ENCODE data around the gene LRTM2.

LRTM2 gene

GRCh38 chr12:1858456-1858855 lies 38.1 kb downstream of the LRTM2 start:
- no peak overlapping the region for H3K4me3 ChIP-seq (ENCODE audit: control insufficient read depth in 1 of 7, extremely low read depth in 1 of 7, insufficient read depth in 4 of 7, low read depth in 2 of 7, low read length in 6 of 7)
- 99% methylated on average over 6 of the region's 11 CpGs for WGBS (ENCODE audit: insufficient coverage)
- no peaks in the 10 kb centered on the region for H3K36me3 ChIP-seq (ENCODE audit: control insufficient read depth in 4 of 4, insufficient read depth in 4 of 4, low read length in 3 of 4)
- no peaks in the 10 kb centered on the region for H3K4me1 ChIP-seq (ENCODE audit: control extremely low read depth in 1 of 4, control insufficient read depth in 4 of 4, insufficient read depth in 4 of 4, low read length in 3 of 4)
- ChIA-PET CTCF (no interaction called here), POLR2A (interaction anchor here (0.5 kb wide), 1 partner anchor 1068 kb away, joined by 3 read pairs; no protein-coding TSS in a partner anchor)
- peaks cover 0 to 44% (median 32%) of the 10 kb centered on the region in 5 experiments for H3K9me3 ChIP-seq (ENCODE audit: control extremely low read depth in 1 of 5, control insufficient read depth in 4 of 5, insufficient read depth in 2 of 5, low read depth in 1 of 5, low read length in 4 of 5)
- no peak overlapping the region for H3K27ac ChIP-seq (ENCODE audit: insufficient read depth in 1 of 2, low read depth in 1 of 2, low read length in 2 of 2, poor library complexity in 1 of 2, severe bottlenecking in 2 of 2)
- no peak for DNase-seq
- peaks cover 0 to 7% (median 0%) of the 10 kb centered on the region in 5 experiments for H3K27me3 ChIP-seq (replicated peaks in 2 of 5; ENCODE audit: control insufficient read depth in 4 of 5, insufficient read depth in 5 of 5, low read length in 4 of 5)

- no peak overlapping the region for H3K4me3 ChIP-seq (ENCODE audit: control insufficient read depth in 1 of 7, extremely low read depth in 1 of 7, insufficient read depth in 4 of 7, low read depth in 2 of 7, low read length in 6 of 7)
- WGBS (ENCODE audit: insufficient coverage), result 99% methylated on average over 7 of the region's 7 CpGs
- DNase-seq, result no peak
- H3K27ac ChIP-seq (ENCODE audit: insufficient read depth in 1 of 2, low read depth in 1 of 2, low read length in 2 of 2, poor library complexity in 1 of 2, severe bottlenecking in 2 of 2), result no peak overlapping the region
- CTCF ChIA-PET, result no interaction called here
- no peaks in the 10 kb centered on the region for H3K36me3 ChIP-seq (ENCODE audit: control insufficient read depth in 4 of 4, insufficient read depth in 4 of 4, low read length in 3 of 4)
- peaks cover 0 to 39% (median 25%) of the 10 kb centered on the region in 5 experiments for H3K9me3 ChIP-seq (ENCODE audit: control extremely low read depth in 1 of 5, control insufficient read depth in 4 of 5, insufficient read depth in 2 of 5, low read depth in 1 of 5, low read length in 4 of 5)
- peaks cover 0 to 18% (median 6%) of the 10 kb centered on the region in 5 experiments for H3K27me3 ChIP-seq (replicated peaks in 2 of 5; ENCODE audit: control insufficient read depth in 4 of 5, insufficient read depth in 5 of 5, low read length in 4 of 5)
- POLR2A ChIA-PET, result no interaction called here
- no peaks in the 10 kb centered on the region for H3K4me1 ChIP-seq (ENCODE audit: control extremely low read depth in 1 of 4, control insufficient read depth in 4 of 4, insufficient read depth in 4 of 4, low read length in 3 of 4)
Measured at GRCh38 chr12:1859643-1860042, 39.3 kb downstream of the LRTM2 start.

GRCh38 chr12:1862973-1863372 lies 42.6 kb downstream of the LRTM2 start:
- Histone ChIP-seq H3K4me1 (ENCODE audit: control extremely low read depth in 1 of 4, control insufficient read depth in 4 of 4, insufficient read depth in 4 of 4, low read length in 3 of 4) (no peaks in the 10 kb centered on the region), H3K4me3 (ENCODE audit: control insufficient read depth in 1 of 7, extremely low read depth in 1 of 7, insufficient read depth in 4 of 7, low read depth in 2 of 7, low read length in 6 of 7) (no peak overlapping the region), H3K27me3 (replicated peaks in 2 of 5; ENCODE audit: control insufficient read depth in 4 of 5, insufficient read depth in 5 of 5, low read length in 4 of 5) (peaks cover 0 to 32% (median 10%) of the 10 kb centered on the region in 5 experiments), H3K9me3 (ENCODE audit: control extremely low read depth in 1 of 5, control insufficient read depth in 4 of 5, insufficient read depth in 2 of 5, low read depth in 1 of 5, low read length in 4 of 5) (peaks cover 0 to 22% (median 6%) of the 10 kb centered on the region in 5 experiments), H3K27ac (ENCODE audit: insufficient read depth in 1 of 2, low read depth in 1 of 2, low read length in 2 of 2, poor library complexity in 1 of 2, severe bottlenecking in 2 of 2) (no peak overlapping the region), H3K36me3 (ENCODE audit: control insufficient read depth in 4 of 4, insufficient read depth in 4 of 4, low read length in 3 of 4) (no peaks in the 10 kb centered on the region)
- CTCF ChIA-PET, result no interaction called here
- POLR2A ChIA-PET, result no interaction called here
- DNase-seq, result no peak

- CTCF ChIA-PET, result no interaction called here
- peaks cover 0 to 30% (median 10%) of the 10 kb centered on the region in 5 experiments for H3K27me3 ChIP-seq (replicated peaks in 2 of 5; ENCODE audit: control insufficient read depth in 4 of 5, insufficient read depth in 5 of 5, low read length in 4 of 5)
- no peak overlapping the region for H3K4me3 ChIP-seq (ENCODE audit: control insufficient read depth in 1 of 7, extremely low read depth in 1 of 7, insufficient read depth in 4 of 7, low read depth in 2 of 7, low read length in 6 of 7)
- POLR2A ChIA-PET, result no interaction called here
- peaks cover 0 to 21% (median 7%) of the 10 kb centered on the region in 5 experiments for H3K9me3 ChIP-seq (ENCODE audit: control extremely low read depth in 1 of 5, control insufficient read depth in 4 of 5, insufficient read depth in 2 of 5, low read depth in 1 of 5, low read length in 4 of 5)
- no peak overlapping the region for H3K27ac ChIP-seq (ENCODE audit: insufficient read depth in 1 of 2, low read depth in 1 of 2, low read length in 2 of 2, poor library complexity in 1 of 2, severe bottlenecking in 2 of 2)
- H3K36me3 ChIP-seq (ENCODE audit: control insufficient read depth in 4 of 4, insufficient read depth in 4 of 4, low read length in 3 of 4), result no peaks in the 10 kb centered on the region
- H3K4me1 ChIP-seq (ENCODE audit: control extremely low read depth in 1 of 4, control insufficient read depth in 4 of 4, insufficient read depth in 4 of 4, low read length in 3 of 4), result no peaks in the 10 kb centered on the region
- 88% methylated on average over 15 of the region's 16 CpGs for WGBS (ENCODE audit: insufficient coverage)
- no peak for DNase-seq
Measured at GRCh38 chr12:1863823-1864222, 43.5 kb downstream of the LRTM2 start.

GRCh38 chr12:1864456-1864855 lies 44.1 kb downstream of the LRTM2 start:
- ChIA-PET CTCF (no interaction called here), POLR2A (no interaction called here)
- H3K4me1 ChIP-seq (ENCODE audit: control extremely low read depth in 1 of 4, control insufficient read depth in 4 of 4, insufficient read depth in 4 of 4, low read length in 3 of 4), result no peaks in the 10 kb centered on the region
- H3K9me3 ChIP-seq (ENCODE audit: control extremely low read depth in 1 of 5, control insufficient read depth in 4 of 5, insufficient read depth in 2 of 5, low read depth in 1 of 5, low read length in 4 of 5), result peaks cover 0 to 21% (median 9%) of the 10 kb centered on the region in 5 experiments
- WGBS (ENCODE audit: insufficient coverage), result 54% methylated on average over 27 of the region's 27 CpGs
- no peak overlapping the region for H3K4me3 ChIP-seq (ENCODE audit: control insufficient read depth in 1 of 7, extremely low read depth in 1 of 7, insufficient read depth in 4 of 7, low read depth in 2 of 7, low read length in 6 of 7)
- H3K27ac ChIP-seq (ENCODE audit: insufficient read depth in 1 of 2, low read depth in 1 of 2, low read length in 2 of 2, poor library complexity in 1 of 2, severe bottlenecking in 2 of 2), result no peak overlapping the region
- peaks cover 0 to 30% (median 10%) of the 10 kb centered on the region in 5 experiments for H3K27me3 ChIP-seq (replicated peaks in 2 of 5; ENCODE audit: control insufficient read depth in 4 of 5, insufficient read depth in 5 of 5, low read length in 4 of 5)
- DNase-seq, result no peak
- H3K36me3 ChIP-seq (ENCODE audit: control insufficient read depth in 4 of 4, insufficient read depth in 4 of 4, low read length in 3 of 4), result no peaks in the 10 kb centered on the region

GRCh38 chr12:1864867-1865266 lies 44.5 kb downstream of the LRTM2 start:
- H3K27ac ChIP-seq (ENCODE audit: insufficient read depth in 1 of 2, low read depth in 1 of 2, low read length in 2 of 2, poor library complexity in 1 of 2, severe bottlenecking in 2 of 2), result no peak overlapping the region
- H3K4me1 ChIP-seq (ENCODE audit: control extremely low read depth in 1 of 4, control insufficient read depth in 4 of 4, insufficient read depth in 4 of 4, low read length in 3 of 4), result no peaks in the 10 kb centered on the region
- H3K27me3 ChIP-seq (replicated peaks in 2 of 5; ENCODE audit: control insufficient read depth in 4 of 5, insufficient read depth in 5 of 5, low read length in 4 of 5), result peaks cover 0 to 30% (median 10%) of the 10 kb centered on the region in 5 experiments
- ChIA-PET CTCF (no interaction called here), POLR2A (no interaction called here)
- WGBS (ENCODE audit: insufficient coverage), result 57% methylated on average over 25 of the region's 37 CpGs
- DNase-seq, result no peak
- peaks cover 0 to 23% (median 9%) of the 10 kb centered on the region in 5 experiments for H3K9me3 ChIP-seq (ENCODE audit: control extremely low read depth in 1 of 5, control insufficient read depth in 4 of 5, insufficient read depth in 2 of 5, low read depth in 1 of 5, low read length in 4 of 5)
- no peak overlapping the region for H3K4me3 ChIP-seq (ENCODE audit: control insufficient read depth in 1 of 7, extremely low read depth in 1 of 7, insufficient read depth in 4 of 7, low read depth in 2 of 7, low read length in 6 of 7)
- H3K36me3 ChIP-seq (ENCODE audit: control insufficient read depth in 4 of 4, insufficient read depth in 4 of 4, low read length in 3 of 4), result no peaks in the 10 kb centered on the region

GRCh38 chr12:1865284-1865866 lies 45.0 kb downstream of the LRTM2 start:
- ChIA-PET POLR2A (no interaction called here), CTCF (no interaction called here)
- no peaks in the 10 kb centered on the region for H3K4me1 ChIP-seq (ENCODE audit: control extremely low read depth in 1 of 4, control insufficient read depth in 4 of 4, insufficient read depth in 4 of 4, low read length in 3 of 4)
- H3K9me3 ChIP-seq (ENCODE audit: control extremely low read depth in 1 of 5, control insufficient read depth in 4 of 5, insufficient read depth in 2 of 5, low read depth in 1 of 5, low read length in 4 of 5), result peaks cover 0 to 27% (median 9%) of the 10 kb centered on the region in 5 experiments
- no peak overlapping the region for H3K27ac ChIP-seq (ENCODE audit: insufficient read depth in 1 of 2, low read depth in 1 of 2, low read length in 2 of 2, poor library complexity in 1 of 2, severe bottlenecking in 2 of 2)
- H3K27me3 ChIP-seq (replicated peaks in 2 of 5; ENCODE audit: control insufficient read depth in 4 of 5, insufficient read depth in 5 of 5, low read length in 4 of 5), result peaks cover 0 to 30% (median 10%) of the 10 kb centered on the region in 5 experiments
- WGBS (ENCODE audit: insufficient coverage), result 96% methylated on average over 19 of the region's 32 CpGs
- H3K4me3 ChIP-seq (ENCODE audit: control insufficient read depth in 1 of 7, extremely low read depth in 1 of 7, insufficient read depth in 4 of 7, low read depth in 2 of 7, low read length in 6 of 7), result no peak overlapping the region
- DNase-seq, result no peak
- H3K36me3 ChIP-seq (ENCODE audit: control insufficient read depth in 4 of 4, insufficient read depth in 4 of 4, low read length in 3 of 4), result no peaks in the 10 kb centered on the region
